ENCODE data around the gene BICDL1.
"Not testable (repeated sequence)": the region's sequence is repeated elsewhere in the genome, so short reads cannot be mapped to it uniquely, and the experiment has no call there.

The BICDL1 gene, protein sequence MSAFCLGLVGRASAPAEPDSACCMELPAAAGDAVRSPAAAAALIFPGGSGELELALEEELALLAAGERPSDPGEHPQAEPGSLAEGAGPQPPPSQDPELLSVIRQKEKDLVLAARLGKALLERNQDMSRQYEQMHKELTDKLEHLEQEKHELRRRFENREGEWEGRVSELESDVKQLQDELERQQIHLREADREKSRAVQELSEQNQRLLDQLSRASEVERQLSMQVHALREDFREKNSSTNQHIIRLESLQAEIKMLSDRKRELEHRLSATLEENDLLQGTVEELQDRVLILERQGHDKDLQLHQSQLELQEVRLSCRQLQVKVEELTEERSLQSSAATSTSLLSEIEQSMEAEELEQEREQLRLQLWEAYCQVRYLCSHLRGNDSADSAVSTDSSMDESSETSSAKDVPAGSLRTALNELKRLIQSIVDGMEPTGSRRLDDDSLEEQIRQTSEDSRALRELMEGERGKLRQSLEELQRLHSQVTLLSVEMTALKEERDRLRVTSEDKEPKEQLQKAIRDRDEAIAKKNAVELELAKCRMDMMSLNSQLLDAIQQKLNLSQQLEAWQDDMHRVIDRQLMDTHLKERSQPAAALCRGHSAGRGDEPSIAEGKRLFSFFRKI

DNA sequence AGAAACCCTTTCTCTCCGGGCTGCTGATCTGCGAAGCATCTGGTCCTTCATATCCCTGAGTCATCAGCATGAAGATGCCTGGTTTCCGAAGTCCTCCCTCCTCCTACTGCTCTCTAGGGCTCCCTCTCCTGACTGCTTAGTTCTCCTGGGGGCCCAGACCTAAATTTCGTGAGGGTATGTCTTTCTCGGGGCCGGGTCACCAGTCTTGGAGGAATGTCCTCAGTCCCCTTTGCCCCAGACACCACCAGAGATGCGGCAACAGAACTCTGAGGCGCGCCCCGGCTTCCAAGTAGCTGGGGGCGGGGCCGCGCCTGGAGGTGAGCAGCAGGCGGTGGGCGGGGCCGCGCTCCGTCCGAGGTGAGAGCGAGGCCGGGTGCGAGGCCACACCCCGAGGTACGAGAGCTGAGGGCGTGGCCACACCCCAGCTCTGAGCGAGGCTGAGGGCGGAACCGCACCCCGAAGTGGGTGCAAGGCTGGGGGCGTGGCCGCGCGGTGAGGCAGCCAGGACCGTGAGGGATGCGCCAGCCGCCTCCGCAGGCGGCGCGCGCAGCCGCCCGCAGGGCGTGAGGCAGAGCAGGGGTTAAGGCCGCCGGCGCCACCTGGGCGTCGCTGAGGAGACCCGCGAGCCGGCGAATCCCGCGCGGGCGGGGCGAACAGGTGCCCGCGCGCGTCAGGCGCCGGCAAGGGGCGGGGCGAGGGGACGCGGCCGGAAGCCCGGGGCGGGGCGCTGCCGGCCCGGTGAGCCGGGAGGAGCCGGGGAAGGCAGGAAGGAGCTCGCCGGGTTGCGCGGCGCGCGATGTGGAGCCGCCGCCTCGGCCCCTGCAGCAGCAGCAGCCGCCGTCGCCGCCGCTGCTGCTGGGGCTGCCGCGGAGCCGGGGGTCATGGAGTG lies at the start of gene BICDL1:
Gene BICDL1 (plus strand): TSS at position 765 of the 889 bp plus-strand sequence. CDS start 633 bp downstream, outside the sequence.
- peak; percentile 100 for DNase-seq (ENCODE audit: low spot score)

DNA sequence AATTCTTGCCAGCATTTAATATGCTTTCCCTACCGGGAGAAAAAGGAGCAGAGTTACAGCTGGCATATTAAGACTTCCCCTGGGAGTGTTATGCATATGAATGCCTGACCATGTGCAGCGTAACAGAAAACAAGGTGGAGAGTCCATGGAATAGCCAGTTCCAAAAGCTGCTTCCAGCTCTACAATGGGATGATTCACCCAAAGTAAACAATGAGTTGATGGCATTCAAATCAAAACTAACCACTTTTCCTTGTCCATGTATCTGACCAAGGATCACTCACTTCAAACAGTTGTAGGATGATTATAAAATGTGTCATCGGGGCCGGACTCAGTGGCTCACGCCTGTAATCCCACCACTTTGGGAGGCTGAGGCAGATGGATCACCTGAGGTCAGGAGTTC lies 48.1 kb upstream of the BICDL1 start:
- DNase-seq (ENCODE audit: low spot score), result peak; percentile 96

- DNase-seq (ENCODE audit: low spot score), result no peak
These were observed 46.6 kb upstream of the BICDL1 start for GRCh38 chr12:119942386-119942785.

DNA sequence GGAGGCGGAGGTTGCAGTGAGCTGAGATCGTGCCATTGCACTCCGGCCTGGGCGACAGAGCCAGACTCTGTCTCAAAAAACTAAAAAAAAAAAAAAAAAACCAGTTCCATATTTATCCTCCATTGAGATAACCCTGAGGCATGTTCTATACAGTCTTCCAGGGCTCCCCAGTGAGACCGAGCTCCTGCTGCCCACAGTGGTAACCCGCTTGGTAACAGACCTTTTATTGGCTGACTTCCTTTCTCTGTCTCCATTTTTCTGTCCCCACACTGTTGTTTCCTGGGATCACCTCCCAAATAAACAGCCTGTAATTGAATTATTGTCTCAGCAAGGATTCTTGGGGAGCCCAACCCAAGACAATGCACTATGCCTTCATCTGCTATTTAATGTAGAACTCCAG lies 42.8 kb upstream of the BICDL1 start:
- no peak for DNase-seq (ENCODE audit: low spot score)

DNA sequence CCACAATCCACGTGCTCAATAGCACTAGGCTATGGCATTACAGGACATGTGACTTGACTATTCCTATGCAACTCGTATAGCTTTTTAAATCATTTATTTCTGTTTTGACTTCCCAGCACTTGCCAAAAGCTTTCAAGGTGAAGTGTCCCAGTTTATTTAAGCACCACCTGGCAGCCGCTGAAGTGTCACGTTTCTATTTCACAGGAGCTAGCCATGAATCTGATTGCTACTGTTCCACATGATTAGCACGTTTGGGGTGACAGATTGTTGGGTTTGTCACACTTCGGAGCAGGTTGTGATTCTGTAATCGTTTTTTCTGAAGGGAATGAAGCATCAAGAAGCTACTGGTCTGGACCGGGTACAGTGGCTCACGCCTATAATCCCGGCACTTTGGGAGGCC lies 39.9 kb upstream of the BICDL1 start:
- DNase-seq (ENCODE audit: low spot score), result no peak

- no peak for DNase-seq (ENCODE audit: low spot score)
These were observed 39.4 kb upstream of the BICDL1 start for GRCh38 chr12:119949594-119949993.

DNA sequence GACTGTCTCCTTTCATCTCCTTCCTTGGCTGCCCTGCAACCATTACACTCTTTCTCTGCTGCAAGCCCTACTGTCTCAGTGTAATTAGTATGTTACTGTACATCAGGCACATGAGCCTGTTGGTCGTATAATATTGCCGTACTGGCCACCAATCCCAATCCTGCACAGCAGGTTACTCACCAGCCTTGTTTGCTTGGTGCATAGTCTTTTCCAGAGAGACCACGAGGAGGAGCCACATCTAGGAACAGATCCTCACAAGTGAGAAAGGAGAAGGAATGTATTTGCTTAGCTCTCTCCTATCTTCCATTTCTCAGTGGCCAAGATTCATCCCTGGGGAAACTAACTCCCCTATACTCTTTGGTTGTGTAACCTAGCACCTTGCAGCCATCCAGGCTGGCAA lies 33.0 kb upstream of the BICDL1 start:
- no peak for DNase-seq (ENCODE audit: low spot score)

DNA sequence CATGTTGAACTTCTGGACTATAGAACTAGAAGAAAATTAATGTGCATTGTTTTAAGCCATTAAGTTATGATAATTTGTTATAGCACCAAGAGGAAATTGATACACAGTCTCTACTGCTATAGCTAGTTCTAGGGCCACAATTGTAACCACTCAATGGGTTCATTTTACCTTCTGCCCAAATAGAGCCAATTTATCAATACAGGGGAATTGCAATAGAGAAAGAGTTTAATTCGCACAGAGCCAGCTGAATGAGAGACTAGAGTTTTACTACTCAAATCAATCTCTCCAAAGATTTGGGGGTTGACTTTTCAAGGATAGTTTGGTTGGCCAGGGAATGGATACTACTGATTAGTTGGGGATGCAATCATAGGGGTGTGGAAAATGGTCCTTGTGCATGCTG lies 31.9 kb upstream of the BICDL1 start:
- no peak for DNase-seq (ENCODE audit: low spot score)

DNA sequence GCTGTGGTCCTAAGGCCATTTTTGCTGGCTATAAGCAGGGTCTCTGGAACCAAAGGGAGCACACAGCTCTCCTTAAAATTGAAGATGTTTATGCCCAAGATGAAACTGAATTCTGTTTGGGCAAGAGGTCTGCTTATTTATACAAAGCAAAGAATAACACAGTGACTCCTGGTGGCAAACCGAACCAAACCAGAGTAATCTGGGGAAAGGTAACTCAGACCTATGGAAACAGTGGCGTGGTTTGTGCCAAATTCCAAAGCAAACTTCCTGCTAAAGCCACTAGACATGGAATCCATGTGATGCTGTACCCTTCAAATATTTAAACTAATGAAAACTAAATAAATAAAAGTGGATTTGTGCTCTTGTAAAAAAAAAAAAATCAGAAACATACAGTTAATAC lies 29.6 kb upstream of the BICDL1 start:
- DNase-seq (ENCODE audit: low spot score), result no peak

DNA sequence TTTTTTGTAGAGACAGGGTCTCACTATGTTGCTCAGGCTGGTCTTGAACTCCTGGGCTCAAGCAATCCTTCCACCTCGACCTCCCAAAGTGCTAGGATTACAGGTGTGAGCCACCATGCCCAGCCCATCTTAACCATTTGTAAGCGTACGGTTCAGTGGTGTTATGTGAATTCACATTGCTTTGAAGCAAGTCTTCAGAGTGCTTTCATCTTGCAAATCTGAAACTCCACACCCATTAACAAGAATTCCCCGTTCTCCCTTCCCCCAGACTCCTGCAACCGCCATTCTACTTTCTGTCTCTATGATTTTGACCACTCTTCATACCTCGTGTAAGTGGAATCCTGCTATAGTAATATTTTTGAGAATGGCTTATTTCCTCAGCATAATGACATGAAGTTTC lies 24.9 kb upstream of the BICDL1 start:
- no peak for DNase-seq (ENCODE audit: low spot score)

DNA sequence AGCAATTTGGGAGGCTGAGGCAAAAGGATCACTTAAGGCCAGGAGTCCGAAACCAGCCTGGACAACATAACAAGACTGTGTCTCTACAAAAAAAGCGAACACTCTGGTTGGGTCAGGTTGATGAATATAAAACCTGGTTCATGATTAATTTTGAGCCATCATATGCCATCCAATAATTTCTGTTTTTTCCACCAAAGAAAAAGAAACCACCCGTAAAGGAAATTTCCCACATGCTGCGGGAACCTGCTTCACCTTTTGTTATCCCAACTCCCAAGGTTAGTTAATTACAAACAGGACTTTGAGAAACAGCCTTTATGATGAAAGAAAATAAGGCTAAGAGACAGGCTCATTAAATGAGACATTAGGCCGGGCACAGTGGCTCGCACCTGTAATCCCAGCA lies 24.1 kb upstream of the BICDL1 start:
- DNase-seq (ENCODE audit: low spot score), result no peak

- DNase-seq (ENCODE audit: low spot score), result no peak
These were observed 8.8 kb upstream of the BICDL1 start for GRCh38 chr12:119980242-119980641.

DNA sequence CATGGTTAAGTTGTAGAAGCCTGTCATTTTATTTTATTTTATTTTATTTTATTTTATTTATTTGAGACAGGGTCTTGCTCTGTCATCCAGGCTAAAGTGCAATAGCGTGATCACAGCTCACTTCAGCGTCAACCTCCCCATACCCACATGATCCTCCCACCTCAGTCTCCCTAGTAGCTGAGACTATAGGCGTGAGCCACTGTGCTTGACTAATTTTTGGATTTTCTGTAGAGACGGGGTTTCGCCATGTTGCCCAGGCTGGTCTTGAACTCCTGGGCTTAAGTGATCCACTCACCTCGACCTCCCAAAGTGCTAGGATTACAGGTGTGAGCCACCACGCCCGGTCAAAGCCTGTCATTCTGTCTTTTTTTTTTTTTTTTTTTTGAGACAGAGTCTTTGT lies 8.3 kb upstream of the BICDL1 start:
- not testable (repeated sequence) for DNase-seq (ENCODE audit: low spot score)

GRCh38 chr12:119989361-119989730 lies 310 bp downstream of the BICDL1 start:
- DNase-seq (ENCODE audit: low spot score), result no peak

DNA sequence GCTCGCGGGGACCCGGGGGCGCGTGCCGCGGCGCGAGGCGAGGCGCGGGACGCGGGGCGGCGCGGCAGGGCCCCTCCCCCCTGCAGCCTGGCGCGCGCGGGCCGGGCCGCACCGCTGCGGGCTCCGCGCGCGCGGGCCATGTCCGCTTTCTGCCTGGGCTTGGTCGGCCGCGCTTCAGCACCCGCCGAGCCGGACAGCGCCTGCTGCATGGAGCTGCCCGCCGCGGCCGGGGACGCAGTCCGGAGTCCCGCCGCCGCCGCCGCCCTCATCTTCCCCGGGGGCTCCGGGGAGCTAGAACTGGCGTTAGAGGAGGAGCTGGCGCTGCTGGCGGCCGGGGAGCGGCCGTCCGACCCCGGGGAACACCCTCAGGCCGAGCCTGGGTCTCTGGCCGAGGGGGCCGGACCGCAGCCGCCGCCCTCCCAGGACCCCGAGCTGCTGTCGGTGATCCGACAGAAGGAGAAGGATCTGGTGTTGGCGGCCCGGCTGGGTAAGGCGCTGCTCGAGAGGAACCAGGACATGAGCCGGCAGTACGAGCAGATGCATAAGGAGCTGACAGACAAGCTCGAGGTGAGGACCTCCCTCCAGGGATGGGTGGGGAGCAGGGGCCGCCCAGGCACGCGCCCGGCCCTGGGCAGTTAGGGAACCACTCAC lies 820 bp downstream of the BICDL1 start:
- DNase-seq (ENCODE audit: low spot score), result peak; percentile 85

DNA sequence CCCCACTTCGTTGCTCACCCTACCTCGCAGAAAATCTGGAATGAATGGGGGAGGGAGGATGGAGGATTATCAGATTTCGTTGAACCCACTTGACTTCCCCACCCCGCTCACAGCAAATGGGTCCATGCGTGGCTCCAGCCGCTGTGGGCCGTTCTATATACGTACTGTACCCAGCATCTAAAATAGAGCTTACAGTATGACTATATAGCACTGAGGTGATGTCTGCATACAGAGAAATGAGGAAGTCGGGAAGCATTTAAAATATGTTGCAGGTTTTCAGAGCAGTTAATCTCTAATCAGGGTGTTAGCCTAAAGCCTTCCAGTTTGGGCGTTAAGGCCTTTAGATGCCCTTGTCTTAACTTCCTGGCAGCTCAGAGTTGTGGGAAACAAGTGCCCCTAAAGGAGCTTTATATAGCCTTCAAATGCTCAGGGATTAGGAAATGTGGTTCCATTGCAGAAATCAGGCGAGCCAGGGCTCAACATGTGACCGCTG lies 1.4 kb downstream of the BICDL1 start:
- DNase-seq (ENCODE audit: low spot score), result no peak

- DNase-seq (ENCODE audit: low spot score), result no peak
These were observed 3.2 kb downstream of the BICDL1 start for GRCh38 chr12:119992129-119992705.

GRCh38 chr12:119994892-119995658 lies 6.0 kb downstream of the BICDL1 start:
- DNase-seq (ENCODE audit: low spot score), result no peak

DNA sequence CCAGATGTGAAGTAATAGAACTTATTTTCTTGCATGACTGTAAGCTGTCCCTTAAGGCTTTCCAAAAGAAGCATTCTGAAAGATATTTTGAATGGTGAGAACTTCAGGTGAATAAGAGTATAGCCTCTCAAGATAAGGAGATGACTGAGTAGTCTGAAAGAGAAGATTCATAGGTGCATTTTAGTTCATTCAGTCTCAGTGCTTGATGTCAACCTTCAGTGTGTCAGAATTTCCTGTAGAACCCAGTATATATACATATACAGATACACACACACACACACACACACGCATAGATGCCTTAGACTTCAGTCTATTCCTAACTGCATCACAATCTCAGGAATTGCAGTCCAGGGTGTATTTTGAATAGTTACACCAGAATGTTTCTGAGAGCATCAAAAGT lies 7.4 kb downstream of the BICDL1 start:
- DNase-seq (ENCODE audit: low spot score), result no peak

DNA sequence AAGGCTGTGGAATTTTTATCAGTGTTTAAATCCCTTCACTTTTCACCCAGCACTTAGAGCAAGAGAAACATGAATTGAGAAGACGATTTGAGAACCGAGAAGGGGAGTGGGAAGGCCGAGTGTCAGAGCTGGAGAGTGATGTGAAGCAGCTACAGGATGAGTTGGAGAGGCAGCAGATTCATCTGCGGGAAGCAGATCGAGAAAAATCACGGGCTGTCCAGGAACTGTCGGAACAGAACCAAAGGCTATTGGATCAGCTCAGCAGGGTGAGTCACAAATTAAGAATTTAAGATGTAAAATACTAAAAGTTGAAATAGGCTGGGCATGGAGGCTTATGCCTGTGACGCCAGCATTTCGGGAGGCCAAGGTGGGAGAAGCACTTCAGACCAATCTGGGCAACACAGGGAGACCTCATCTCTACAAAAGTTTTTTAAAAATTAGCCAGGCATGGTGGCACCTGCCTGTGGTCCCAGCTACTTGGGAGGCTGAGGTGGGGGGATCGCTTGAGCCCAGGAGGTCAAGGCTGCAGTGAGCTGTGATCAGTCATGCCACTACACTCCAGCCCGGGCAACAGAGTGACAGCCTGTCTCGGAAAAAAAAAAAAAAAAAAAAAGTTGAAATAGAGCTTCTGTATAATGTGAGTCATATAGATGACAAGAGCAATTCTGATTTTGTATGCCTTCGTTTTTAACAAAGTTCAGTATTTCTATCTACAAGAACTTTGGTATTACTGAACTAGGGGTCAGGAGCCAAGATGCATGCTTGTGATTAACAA lies 9.6 kb downstream of the BICDL1 start:
- DNase-seq (ENCODE audit: low spot score), result no peak
